Ascending aorta (tissue), 2 donors: Measurements from ENCODE around the gene USP10. TPM values are rescaled to one million over a fixed set of nuclear protein-coding genes. Genes with fewer than 3 reads are reported as not detected.

Experiments
- DNase-seq, 2 donors: peaks; one replicate each; pipeline ENCODE4 v3.0.0-alpha.2; 2019; ENCODE audit warnings: low spot score in 2 of 2
- H3K27ac ChIP-seq, 2 donors: fragments of 200-600 bp; sonication (generic); one replicate each; pipeline ENCODE4 v1.5.1; 2016 to 2017; ENCODE audit warnings: mild to moderate bottlenecking in 1 of 2
- H3K27me3 ChIP-seq: fragments of 200-600 bp; sonication (generic); one replicate; pipeline ENCODE4 v1.5.1; 2017
- H3K36me3 ChIP-seq, 2 donors: fragments of 200-600 bp; sonication (generic); one replicate each; pipeline ENCODE4 v1.5.1; 2016
- H3K4me1 ChIP-seq, 2 donors: fragments of 200-600 bp; sonication (generic); one replicate each; pipeline ENCODE4 v1.5.1; 2016 to 2017; ENCODE audit warnings: mild to moderate bottlenecking in 1 of 2
- H3K4me3 ChIP-seq, 2 donors: fragments of 200-600 bp; sonication (generic); one replicate each; pipeline ENCODE4 v1.5.1; 2016 to 2017; ENCODE audit warnings: mild to moderate bottlenecking in 1 of 2
- H3K9me3 ChIP-seq, 2 donors: fragments of 200-600 bp; sonication (generic); one replicate each; pipeline ENCODE4 v1.5.1; 2016
- intact Hi-C: fragments of 100-400 bp; cut with DNase I; formaldehyde crosslinking; loops from one replicate; pipeline ENCODE4 v1.15.1; 2023
- total RNA-seq: library from RNA; depleted of rRNA; stranded (reverse); fragments of >200 nt; gene quantifications from one replicate; pipeline ENCODE4 v1.1.0, GENCODE V29; 2016
- TF ChIP-seq, protein P1 (sequence below), 3 experiments: fragments of 200-600 bp in 2 of 3; fragments of 450-650 bp in 1 of 3; sonication (generic) in 2 of 3; IDR thresholded peaks; one replicate each; pipeline ENCODE4 v1.5.1; 2016 to 2019; ENCODE audit warnings: antibody characterized with exemption in 3 of 3, mild to moderate bottlenecking in 1 of 3, moderate library complexity in 1 of 3

Gene USP10
- total RNA-seq, 1 donor from 2014 or later: 27.8 TPM

DNA sequence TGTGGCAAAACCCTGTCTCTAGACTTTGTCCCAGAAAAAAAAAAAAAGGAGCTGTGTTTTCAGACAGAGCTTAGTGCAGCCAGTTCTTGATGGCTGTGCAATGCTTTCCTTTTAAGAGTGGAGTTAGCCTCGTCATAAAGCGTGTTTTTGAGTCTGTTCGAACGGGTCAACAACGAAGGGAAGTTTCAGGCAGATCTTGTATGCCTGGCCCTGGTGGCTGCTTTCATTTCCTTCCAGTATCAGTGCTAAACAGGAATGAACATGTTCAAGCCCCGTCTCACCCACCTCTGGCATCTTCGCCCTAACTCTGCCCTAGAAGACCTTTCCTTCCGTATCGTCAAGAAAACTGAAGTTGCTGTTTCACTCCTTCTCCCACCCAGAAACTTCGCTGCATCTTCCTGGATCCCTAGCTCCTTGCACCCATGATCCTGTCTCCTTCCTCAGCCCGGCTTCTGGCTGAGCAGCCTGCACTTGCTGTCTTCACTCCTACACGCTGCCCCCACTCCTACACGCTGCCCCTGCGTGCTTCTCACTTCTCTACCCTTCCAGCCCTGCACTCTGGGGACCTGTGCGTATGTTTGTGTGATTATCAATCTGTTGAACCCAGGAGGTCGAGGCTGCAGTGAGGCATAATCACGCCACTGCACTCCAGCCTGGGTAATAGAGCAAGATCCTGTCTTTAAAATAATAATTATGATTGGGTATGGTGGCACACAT lies 55.3 kb downstream of the USP10 start:
- H3K4me3 ChIP-seq: no peak overlapping the region
- H3K27ac ChIP-seq: no peak overlapping the region
- no peaks in the 10 kb centered on the region for H3K9me3 ChIP-seq
- peaks cover 0 to 4% of the 10 kb centered on the region in 2 donors for H3K4me1 ChIP-seq
- DNase-seq: no peak
- H3K36me3 ChIP-seq: peaks cover 0 to 6% of the 10 kb centered on the region in 2 donors
- intact Hi-C loops: loop anchor here (1.0 to 10.0 kb wide), 3 partner anchors 197 to 320 kb away; no protein-coding TSS in a partner anchor
- TF ChIP-seq, protein P1, sequence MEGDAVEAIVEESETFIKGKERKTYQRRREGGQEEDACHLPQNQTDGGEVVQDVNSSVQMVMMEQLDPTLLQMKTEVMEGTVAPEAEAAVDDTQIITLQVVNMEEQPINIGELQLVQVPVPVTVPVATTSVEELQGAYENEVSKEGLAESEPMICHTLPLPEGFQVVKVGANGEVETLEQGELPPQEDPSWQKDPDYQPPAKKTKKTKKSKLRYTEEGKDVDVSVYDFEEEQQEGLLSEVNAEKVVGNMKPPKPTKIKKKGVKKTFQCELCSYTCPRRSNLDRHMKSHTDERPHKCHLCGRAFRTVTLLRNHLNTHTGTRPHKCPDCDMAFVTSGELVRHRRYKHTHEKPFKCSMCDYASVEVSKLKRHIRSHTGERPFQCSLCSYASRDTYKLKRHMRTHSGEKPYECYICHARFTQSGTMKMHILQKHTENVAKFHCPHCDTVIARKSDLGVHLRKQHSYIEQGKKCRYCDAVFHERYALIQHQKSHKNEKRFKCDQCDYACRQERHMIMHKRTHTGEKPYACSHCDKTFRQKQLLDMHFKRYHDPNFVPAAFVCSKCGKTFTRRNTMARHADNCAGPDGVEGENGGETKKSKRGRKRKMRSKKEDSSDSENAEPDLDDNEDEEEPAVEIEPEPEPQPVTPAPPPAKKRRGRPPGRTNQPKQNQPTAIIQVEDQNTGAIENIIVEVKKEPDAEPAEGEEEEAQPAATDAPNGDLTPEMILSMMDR (IDR thresholded peaks at IDR 0.05): no peak
- H3K27me3 ChIP-seq: no peaks in the 10 kb centered on the region

DNA sequence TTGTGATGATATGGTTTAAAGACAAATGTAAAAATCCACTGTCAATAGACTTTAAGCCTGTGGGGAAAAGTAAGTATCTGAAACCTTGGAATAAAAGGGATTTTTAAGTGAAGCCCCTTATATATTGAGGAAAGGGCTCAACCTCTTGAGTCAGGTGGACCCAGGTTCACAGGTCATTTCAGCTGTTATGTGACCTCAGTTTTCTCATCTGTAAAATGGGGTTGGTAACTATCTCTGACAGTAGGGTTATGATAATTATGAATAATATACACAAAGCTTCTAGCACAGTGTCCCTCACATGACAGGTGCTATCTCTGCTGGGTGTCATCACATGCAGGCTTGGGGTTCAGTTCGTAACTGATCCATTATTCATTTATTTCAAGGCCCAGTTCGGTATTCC lies 57.0 kb downstream of the USP10 start:
- Histone ChIP-seq H3K4me1 (peaks cover 0 to 4% of the 10 kb centered on the region in 2 donors), H3K27ac (no peak overlapping the region), H3K27me3 (no peaks in the 10 kb centered on the region), H3K4me3 (no peak overlapping the region), H3K9me3 (no peaks in the 10 kb centered on the region), H3K36me3 (peaks cover 9 to 22% of the 10 kb centered on the region in 2 donors)
- intact Hi-C loops: loop anchor here (10.0 kb wide), 1 partner anchor 318 kb away; no protein-coding TSS in a partner anchor
- TF ChIP-seq, protein P1 (IDR thresholded peaks at IDR 0.05): no peak
- DNase-seq: no peak

DNA sequence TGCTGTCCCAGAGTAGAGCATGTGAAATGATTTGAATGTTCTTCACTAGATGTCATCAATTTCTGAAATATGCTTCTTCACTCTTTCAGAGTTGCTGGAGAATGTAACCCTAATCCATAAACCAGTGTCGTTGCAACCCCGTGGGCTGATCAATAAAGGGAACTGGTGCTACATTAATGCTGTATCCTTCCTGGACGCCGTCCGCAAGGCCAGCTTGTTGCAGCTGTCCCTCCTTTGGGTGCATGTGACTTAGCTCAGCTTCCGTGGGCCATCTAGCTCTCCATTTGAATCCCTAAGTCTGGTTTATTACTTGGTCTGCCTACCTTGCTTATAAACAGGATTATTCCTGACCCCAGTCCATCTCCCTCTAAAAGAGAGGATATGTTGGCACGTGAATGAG lies 58.8 kb downstream of the USP10 start:
- H3K27ac ChIP-seq: no peak overlapping the region
- intact Hi-C loops: loop anchor here (10.0 kb wide), 1 partner anchor 316 kb away; no protein-coding TSS in a partner anchor
- H3K4me3 ChIP-seq: no peak overlapping the region
- no peaks in the 10 kb centered on the region for H3K27me3 ChIP-seq
- peaks cover 0 to 4% of the 10 kb centered on the region in 2 donors for H3K4me1 ChIP-seq
- no peaks in the 10 kb centered on the region for H3K9me3 ChIP-seq
- TF ChIP-seq, protein P1 (IDR thresholded peaks at IDR 0.05): no peak
- no peak for DNase-seq
- H3K36me3 ChIP-seq: peaks cover 18 to 34% of the 10 kb centered on the region in 2 donors

DNA sequence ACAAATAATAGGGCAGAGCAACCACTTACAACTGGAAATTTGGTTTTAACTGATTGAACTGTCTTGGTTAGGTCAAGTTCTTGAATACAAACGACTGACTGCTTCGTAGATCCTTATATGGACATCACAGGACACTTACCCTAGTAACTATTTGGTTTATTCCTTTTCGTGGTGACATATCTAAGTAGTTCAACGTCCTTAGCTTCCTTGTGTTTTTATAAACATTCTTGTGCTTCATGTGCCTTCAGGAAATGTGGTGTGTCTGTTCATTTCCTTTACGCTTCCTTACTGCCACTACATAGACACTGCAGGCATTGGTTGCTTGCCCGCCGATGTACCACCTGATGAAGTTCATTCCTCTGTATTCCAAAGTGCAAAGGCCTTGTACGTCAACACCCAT lies 59.3 kb downstream of the USP10 start:
- peaks cover 0 to 4% of the 10 kb centered on the region in 2 donors for H3K4me1 ChIP-seq
- no peak overlapping the region for H3K27ac ChIP-seq
- TF ChIP-seq, protein P1 (IDR thresholded peaks at IDR 0.05): no peak
- no peaks in the 10 kb centered on the region for H3K27me3 ChIP-seq
- peaks cover 22 to 35% of the 10 kb centered on the region in 2 donors for H3K36me3 ChIP-seq
- no peaks in the 10 kb centered on the region for H3K9me3 ChIP-seq
- H3K4me3 ChIP-seq: no peak overlapping the region
- intact Hi-C loops: loop anchor here (10.0 kb wide), 1 partner anchor 316 kb away; no protein-coding TSS in a partner anchor
- peak in 1 of 2 donors; percentile 9 for DNase-seq

DNA sequence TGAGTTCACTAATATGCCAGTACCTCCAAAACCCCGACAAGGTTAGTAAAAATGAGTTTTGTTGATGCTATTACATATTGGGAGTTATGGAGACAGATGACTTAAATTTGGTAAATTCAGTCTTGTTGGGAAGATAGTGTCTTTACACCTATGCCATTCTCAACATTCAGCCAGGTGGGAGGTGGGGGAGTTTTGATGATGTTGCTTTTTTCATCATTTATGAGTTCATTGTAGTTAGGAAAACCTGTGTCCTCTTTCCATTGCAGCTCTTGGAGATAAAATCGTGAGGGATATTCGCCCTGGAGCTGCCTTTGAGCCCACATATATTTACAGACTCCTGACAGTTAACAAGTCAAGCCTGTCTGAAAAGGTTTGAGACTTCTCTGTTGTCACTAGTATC lies 60.1 kb downstream of the USP10 start:
- intact Hi-C loops: loop anchor here (10.0 kb wide), 1 partner anchor 315 kb away; no protein-coding TSS in a partner anchor
- TF ChIP-seq, protein P1 (IDR thresholded peaks at IDR 0.05): no peak

More for the DNA sequence above, 60.1 kb downstream of the USP10 start:
- DNase-seq: peak in 1 of 2 donors; percentile 16
- Histone ChIP-seq H3K27me3 (no peaks in the 10 kb centered on the region), H3K36me3 (peaks cover 25 to 44% of the 10 kb centered on the region in 2 donors), H3K9me3 (no peaks in the 10 kb centered on the region), H3K4me1 (peaks cover 0 to under 1% of the 10 kb centered on the region in 2 donors), H3K27ac (no peak overlapping the region), H3K4me3 (no peak overlapping the region)
